Osteocyte (in vitro differentiated cells): Measurements from ENCODE around the gene NCEH1. TPM values are rescaled to one million over a fixed set of nuclear protein-coding genes. Genes with fewer than 3 reads are reported as not detected.

ENCODE experiments used
- DNase-seq: peaks from one replicate; pipeline ENCODE4 v3.0.0; 2021; ENCODE audit warnings: mixed read lengths; ENCODE audit not compliant: unreplicated experiment; ENCODE audit errors: extremely low spot score
- H3K27ac Mint-ChIP-seq: one replicate; pipeline ENCODE4 v1.8.0; 2021; ENCODE audit warnings: mild to moderate bottlenecking, mixed read lengths; ENCODE audit not compliant: unreplicated experiment
- H3K27me3 Mint-ChIP-seq: one replicate; pipeline ENCODE4 v1.8.0; 2021; ENCODE audit warnings: mixed read lengths; ENCODE audit not compliant: unreplicated experiment
- H3K36me3 Mint-ChIP-seq: one replicate; pipeline ENCODE4 v1.8.0; 2021; ENCODE audit warnings: mixed read lengths; ENCODE audit not compliant: unreplicated experiment
- H3K4me1 Mint-ChIP-seq: one replicate; pipeline ENCODE4 v1.8.0; 2021; ENCODE audit warnings: mixed read lengths; ENCODE audit not compliant: unreplicated experiment
- H3K4me3 Mint-ChIP-seq: one replicate; pipeline ENCODE4 v1.8.0; 2021; ENCODE audit warnings: mild to moderate bottlenecking, moderate library complexity, mixed read lengths; ENCODE audit not compliant: unreplicated experiment
- H3K9me3 Mint-ChIP-seq: one replicate; pipeline ENCODE4 v1.8.0; 2021; ENCODE audit warnings: mixed read lengths; ENCODE audit not compliant: unreplicated experiment
- CTCF ChIP-seq: fragments of 200-600 bp; sonication (generic); IDR thresholded peaks from 2 replicates; pipeline ENCODE4 v1.5.0; 2021; ENCODE audit warnings: antibody characterized with exemption, mild to moderate bottlenecking, moderate library complexity
- total RNA-seq: library from RNA; stranded (reverse); gene quantifications from 2 replicates; pipeline ENCODE4 v1.2.1, GENCODE V29; 2021

Gene NCEH1
- total RNA-seq, 1 donor from 2014 or later: 6.7 TPM

GRCh38 chr3:172676196-172676922, 34.5 kb downstream of the NCEH1 start:
- no peaks in the 10 kb centered on the region for H3K9me3 Mint-ChIP-seq
- no peak for TF ChIP-seq CTCF
- no peaks in the 10 kb centered on the region for H3K36me3 Mint-ChIP-seq
- H3K27ac Mint-ChIP-seq: peak overlapping the region; percentile 93
- H3K4me1 Mint-ChIP-seq: peaks cover 37% of the 10 kb centered on the region
- H3K27me3 Mint-ChIP-seq: no peaks in the 10 kb centered on the region
- no peak for DNase-seq
- peak overlapping the region; percentile 41 for H3K4me3 Mint-ChIP-seq

GRCh38 chr3:172675441-172676193, 35.2 kb downstream of the NCEH1 start:
- Mint-ChIP-seq H3K9me3 (no peaks in the 10 kb centered on the region), H3K4me3 (no peak overlapping the region), H3K27me3 (no peaks in the 10 kb centered on the region), H3K36me3 (no peaks in the 10 kb centered on the region), H3K4me1 (peaks cover 37% of the 10 kb centered on the region), H3K27ac (peak overlapping the region; percentile 52)
- TF ChIP-seq CTCF: peak; percentile 78
- no peak for DNase-seq

GRCh38 chr3:172673210-172673679, 37.6 kb downstream of the NCEH1 start:
- Mint-ChIP-seq H3K9me3 (no peaks in the 10 kb centered on the region), H3K27me3 (no peaks in the 10 kb centered on the region), H3K36me3 (no peaks in the 10 kb centered on the region), H3K4me3 (no peak overlapping the region), H3K27ac (peak overlapping the region; percentile 47), H3K4me1 (peaks cover 49% of the 10 kb centered on the region)
- DNase-seq: peak; percentile 87
- peak; percentile 85 for TF ChIP-seq CTCF

- no peak for DNase-seq
- Mint-ChIP-seq H3K27ac (peak overlapping the region; percentile 38), H3K4me1 (peaks cover 30% of the 10 kb centered on the region), H3K9me3 (peaks cover 6% of the 10 kb centered on the region), H3K36me3 (peaks cover 5% of the 10 kb centered on the region), H3K4me3 (no peak overlapping the region), H3K27me3 (no peaks in the 10 kb centered on the region)
- TF ChIP-seq CTCF: no peak
These were observed 41.8 kb downstream of the NCEH1 start for GRCh38 chr3:172669021-172669420.
